NT2/D1 (cell line): ENCODE results near the gene LRP1-AS.

ENCODE experiments used
- DNase-seq: peaks from one replicate; pipeline ENCODE4 v3.0.0-alpha.2; 2011; ENCODE audit warnings: low read depth, low spot score
- H3K27me3 ChIP-seq: 2 replicates; pipeline ENCODE4 v1.6.0; 2011; ENCODE audit warnings: mild to moderate bottlenecking; ENCODE audit not compliant: insufficient read length, insufficient read depth
- H3K36me3 ChIP-seq: 2 replicates; pipeline ENCODE4 v1.6.1; 2011; ENCODE audit warnings: mild to moderate bottlenecking, low read length, mixed read lengths; ENCODE audit not compliant: insufficient read depth, insufficient read length
- H3K4me1 ChIP-seq: 2 replicates; pipeline ENCODE4 v1.5.1; 2011; ENCODE audit not compliant: insufficient read depth, insufficient read length
- H3K4me3 ChIP-seq: 2 replicates; pipeline ENCODE4 v1.5.1; 2011; ENCODE audit warnings: low read depth; ENCODE audit not compliant: insufficient read length
- H3K9ac ChIP-seq: 2 replicates; pipeline ENCODE4 v1.6.0; 2011; ENCODE audit warnings: low read depth; ENCODE audit not compliant: insufficient read length
- H3K9me3 ChIP-seq: 2 replicates; pipeline ENCODE4 v1.5.1; 2011; ENCODE audit warnings: mild to moderate bottlenecking, low read length; ENCODE audit not compliant: insufficient read depth
- SUZ12 ChIP-seq: IDR thresholded peaks from 2 replicates; pipeline ENCODE4 v1.6.1; 2011; ENCODE audit not compliant: insufficient read length, insufficient read depth; ENCODE audit errors: extremely low read depth
- YY1 ChIP-seq: IDR thresholded peaks from 2 replicates; pipeline ENCODE4 v1.6.1; 2011; ENCODE audit not compliant: insufficient read length, insufficient read depth
- ZNF274 ChIP-seq: IDR thresholded peaks from 2 replicates; pipeline ENCODE4 v1.6.1; 2011; ENCODE audit warnings: mild to moderate bottlenecking, low read depth, low read length

Gene LRP1-AS

DNA sequence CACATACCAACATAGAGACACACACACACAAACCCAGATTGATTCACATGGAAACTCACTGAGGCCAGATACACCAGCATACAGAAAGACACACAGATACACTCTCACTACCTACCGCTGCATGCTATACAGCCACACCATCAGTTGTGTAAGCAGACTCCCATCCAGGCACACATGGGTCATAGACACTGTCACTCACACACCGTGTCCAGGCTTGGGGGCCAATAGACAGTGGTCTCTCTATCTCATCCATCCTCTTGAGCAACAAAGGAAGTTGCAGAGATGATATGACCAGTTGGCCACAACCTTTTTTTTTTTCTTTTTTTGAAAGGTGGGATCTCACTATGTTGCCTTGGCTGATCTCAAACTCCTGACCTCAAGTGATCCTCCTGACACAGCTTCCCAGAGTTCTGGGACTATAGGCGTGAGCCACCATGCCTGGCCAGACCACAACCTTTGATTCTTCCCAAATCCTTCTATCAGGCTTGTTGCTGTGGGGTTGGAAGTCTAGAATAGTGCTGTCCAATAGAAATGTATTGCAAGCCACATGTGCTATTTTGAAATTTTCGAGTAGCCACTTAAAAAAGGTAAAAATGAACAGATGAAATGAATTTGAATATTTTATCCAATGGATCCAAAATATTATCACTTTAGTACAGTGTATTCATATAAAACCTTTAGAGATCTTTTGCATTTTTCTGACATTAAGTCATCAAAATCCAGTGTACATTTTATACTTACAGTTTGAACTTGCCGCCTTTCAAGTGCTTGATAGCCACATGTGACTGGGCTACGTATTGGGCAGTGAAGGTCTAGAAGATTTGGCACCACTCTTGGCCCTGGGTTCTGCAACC is 7.4 kb downstream of the LRP1-AS start:
- TF ChIP-seq SUZ12 (no peak), YY1 (no peak), ZNF274 (no peak)
- Histone ChIP-seq H3K4me3 (no peak overlapping the region), H3K9me3 (no peaks in the 10 kb centered on the region), H3K9ac (no peak overlapping the region), H3K36me3 (peaks cover 76% of the 10 kb centered on the region), H3K4me1 (peaks cover 10% of the 10 kb centered on the region), H3K27me3 (no peaks in the 10 kb centered on the region)
- DNase-seq = no peak

DNA sequence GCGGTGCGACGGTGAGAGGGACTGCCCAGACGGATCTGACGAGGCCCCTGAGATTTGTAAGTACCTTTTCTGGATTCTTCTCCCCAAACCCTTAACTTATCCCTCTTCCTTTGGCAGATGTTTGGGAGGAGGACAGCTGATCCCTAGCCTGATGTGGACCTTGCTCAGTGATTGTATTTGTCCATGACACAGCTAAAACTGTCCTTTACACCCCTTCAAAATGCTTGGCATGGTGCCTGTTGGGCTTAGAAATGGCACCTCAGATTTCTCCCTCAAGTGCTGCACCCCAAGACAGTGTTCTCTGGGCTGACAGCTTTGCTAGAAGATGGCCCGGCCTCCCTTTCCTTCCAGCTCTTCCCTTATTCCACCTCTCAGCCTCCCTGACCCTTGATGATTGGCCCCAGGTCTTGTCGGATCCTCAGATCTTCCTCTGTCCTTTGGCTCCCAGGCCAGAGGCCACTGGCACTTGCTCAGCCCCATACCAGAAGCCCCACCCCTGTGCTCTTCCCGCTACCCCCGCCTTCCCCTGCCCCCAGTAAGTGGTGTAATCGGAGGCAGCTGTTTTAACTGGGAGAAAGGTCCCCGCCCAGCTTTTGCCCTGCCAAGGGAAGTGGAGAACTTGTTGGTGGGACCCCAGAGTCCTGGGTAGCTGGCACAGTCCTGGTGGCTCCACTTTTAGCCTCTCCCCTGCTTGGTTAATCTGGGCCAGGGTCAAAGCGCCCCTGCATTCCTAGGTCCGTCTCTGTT is 8.7 kb downstream of the LRP1-AS start:
- Histone ChIP-seq H3K27me3 (no peaks in the 10 kb centered on the region), H3K36me3 (peaks cover 63% of the 10 kb centered on the region), H3K4me3 (no peak overlapping the region), H3K9me3 (no peaks in the 10 kb centered on the region), H3K4me1 (peaks cover 16% of the 10 kb centered on the region), H3K9ac (no peak overlapping the region)
- DNase-seq = no peak
- TF ChIP-seq YY1 = no peak
- TF ChIP-seq SUZ12 = no peak
- no peak for TF ChIP-seq ZNF274

DNA sequence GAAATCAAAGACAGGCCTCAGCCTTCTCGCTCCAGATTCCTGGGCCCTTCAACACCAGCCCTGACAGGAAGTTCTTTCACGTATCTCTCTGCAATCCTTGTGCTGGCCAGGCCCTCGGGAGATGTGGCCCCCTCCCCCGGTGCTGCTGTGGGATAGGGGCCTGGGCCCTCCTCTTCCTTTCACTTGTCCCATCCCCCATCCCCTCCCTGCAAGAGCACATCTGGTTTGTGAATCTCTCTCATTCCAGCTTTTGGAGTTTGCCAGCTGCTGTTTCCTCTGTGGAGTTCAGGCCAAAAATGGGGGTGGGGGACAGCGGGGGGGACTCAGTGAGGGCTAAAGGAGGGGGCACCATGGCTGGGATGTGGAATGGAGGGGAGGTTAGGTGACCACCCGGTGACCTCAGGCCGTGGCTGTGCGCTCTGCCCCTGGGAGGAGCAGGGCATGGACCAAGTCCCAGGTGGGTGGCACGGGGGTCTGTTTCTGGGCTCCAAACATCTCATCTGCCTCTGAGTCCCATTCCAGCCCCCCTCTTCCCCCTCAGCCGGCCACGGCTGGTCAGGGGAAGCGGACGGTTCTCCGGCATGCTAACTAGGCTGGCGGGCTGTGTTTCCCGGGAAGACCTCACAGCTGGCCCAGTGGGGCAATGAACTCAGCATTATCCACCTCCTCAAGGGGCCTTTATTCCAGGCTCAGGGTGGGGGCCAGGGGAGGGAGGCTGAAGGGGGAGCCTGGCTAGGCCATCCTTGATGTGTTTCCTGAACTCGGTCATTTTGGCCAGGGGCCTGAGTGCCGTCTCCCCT is 11.7 kb downstream of the LRP1-AS start:
- no peak overlapping the region for H3K4me3 ChIP-seq
- no peaks in the 10 kb centered on the region for H3K9me3 ChIP-seq
- peak overlapping the region; percentile 42 for H3K9ac ChIP-seq
- no peak for TF ChIP-seq SUZ12
- TF ChIP-seq YY1 = no peak
- TF ChIP-seq ZNF274 = no peak
- no peaks in the 10 kb centered on the region for H3K27me3 ChIP-seq
- DNase-seq = no peak
- peaks cover 32% of the 10 kb centered on the region for H3K4me1 ChIP-seq
- peaks cover 40% of the 10 kb centered on the region for H3K36me3 ChIP-seq

DNA sequence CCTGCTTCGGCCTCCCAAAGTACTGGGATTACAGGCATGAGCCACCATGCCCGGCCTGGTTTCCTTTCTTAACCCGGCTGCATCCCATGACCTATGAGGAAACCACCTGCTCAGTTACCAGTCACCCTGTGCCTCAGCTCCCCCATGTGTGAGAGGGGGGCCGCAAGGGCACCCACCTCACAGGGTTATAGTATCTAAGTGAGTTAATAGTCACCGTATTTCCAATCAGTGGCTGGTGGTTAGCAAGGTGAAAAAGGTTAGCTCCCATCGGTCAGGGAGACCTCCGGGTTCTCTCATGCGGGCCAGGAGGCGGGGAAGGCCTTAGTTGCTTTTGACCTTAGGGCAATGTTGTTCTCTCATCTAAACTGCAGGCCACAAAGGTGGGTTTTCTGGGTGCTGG is 12.5 kb downstream of the LRP1-AS start:
- DNase-seq = no peak
- no peaks in the 10 kb centered on the region for H3K27me3 ChIP-seq
- peaks cover 34% of the 10 kb centered on the region for H3K4me1 ChIP-seq
- H3K36me3 ChIP-seq = peaks cover 32% of the 10 kb centered on the region
- no peaks in the 10 kb centered on the region for H3K9me3 ChIP-seq
- H3K4me3 ChIP-seq = no peak overlapping the region
- no peak for TF ChIP-seq SUZ12
- no peak for TF ChIP-seq YY1
- TF ChIP-seq ZNF274 = no peak
- H3K9ac ChIP-seq = peak overlapping the region; percentile 33

DNA sequence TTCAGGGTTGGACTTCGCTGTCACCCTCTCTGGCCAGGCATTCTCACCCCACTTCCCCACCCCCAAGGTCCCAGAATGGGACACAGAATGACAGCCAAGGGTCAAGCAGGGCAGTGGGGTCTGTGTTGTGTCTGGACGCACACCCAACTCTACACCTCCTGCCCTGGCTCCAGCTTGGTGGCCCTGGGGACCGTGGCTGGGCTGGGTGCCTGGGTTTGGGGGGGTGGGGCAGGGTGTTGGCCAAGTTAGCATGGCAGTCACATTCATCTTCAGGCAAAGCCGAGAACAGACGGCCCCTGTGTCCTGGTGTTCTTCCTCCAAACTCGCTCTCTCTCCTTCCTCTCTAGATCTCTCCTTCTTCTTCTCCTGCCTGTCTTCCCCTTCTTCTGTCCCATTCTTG is 13.5 kb downstream of the LRP1-AS start:
- Histone ChIP-seq H3K4me1 (peaks cover 36% of the 10 kb centered on the region), H3K36me3 (peaks cover 22% of the 10 kb centered on the region), H3K27me3 (no peaks in the 10 kb centered on the region), H3K9ac (no peak overlapping the region), H3K9me3 (no peaks in the 10 kb centered on the region), H3K4me3 (no peak overlapping the region)
- DNase-seq = no peak
- TF ChIP-seq SUZ12 (no peak), ZNF274 (no peak), YY1 (no peak)

DNA sequence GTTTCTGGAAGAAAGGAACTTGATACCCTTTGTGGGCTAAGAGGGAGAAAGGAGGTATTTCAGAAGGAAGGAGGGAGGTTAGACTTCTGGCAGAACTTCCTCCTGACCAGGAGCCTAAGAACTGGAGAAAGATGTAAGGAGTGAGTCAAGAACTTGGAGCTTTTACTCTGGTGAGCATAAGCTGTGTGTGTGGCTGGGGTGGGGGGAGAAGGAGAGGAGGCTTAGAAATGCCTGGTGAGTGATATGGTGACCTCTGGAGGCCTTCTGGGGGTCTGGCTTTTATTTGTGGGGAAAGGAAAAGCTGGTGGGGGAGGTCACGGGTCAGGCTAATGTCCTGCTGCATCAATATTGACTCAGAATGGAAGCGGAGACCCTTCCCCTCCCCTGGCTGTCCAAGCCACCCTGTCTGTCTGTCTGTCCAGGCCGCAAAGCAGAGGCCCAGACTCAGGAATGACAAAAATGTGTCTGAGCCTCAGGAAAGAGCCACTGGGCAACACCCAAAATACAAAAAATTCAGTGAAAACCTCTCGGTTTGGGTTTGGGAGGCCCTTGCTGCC is 14.3 kb downstream of the LRP1-AS start:
- Histone ChIP-seq H3K9ac (peak overlapping the region; percentile 26), H3K9me3 (no peaks in the 10 kb centered on the region), H3K4me3 (no peak overlapping the region), H3K4me1 (peaks cover 34% of the 10 kb centered on the region), H3K36me3 (peaks cover 13% of the 10 kb centered on the region), H3K27me3 (no peaks in the 10 kb centered on the region)
- TF ChIP-seq YY1 (no peak), SUZ12 (no peak), ZNF274 (no peak)
- no peak for DNase-seq
